Embryonic facial prominence (tissue), 1 donor: ENCODE measurements around the gene GPC5.
"Not testable (repeated sequence)": the region's sequence is repeated elsewhere in the genome, so short reads cannot be mapped to it uniquely, and the experiment has no call there.

Experiments used
- DNase-seq: peaks from one replicate; pipeline ENCODE4 v3.0.0-alpha.2; 2016; ENCODE audit errors: extremely low spot score

The GPC5 gene

GRCh38 chr13:92830821-92831220 lies 1432.4 kb downstream of the GPC5 start:
- DNase-seq, result no peak

- DNase-seq, result no peak
Measured at GRCh38 chr13:92833071-92833470, 1434.7 kb downstream of the GPC5 start.

- no peak for DNase-seq
Measured at GRCh38 chr13:92836171-92836570, 1437.8 kb downstream of the GPC5 start.

GRCh38 chr13:92838786-92839185 lies 1440.4 kb downstream of the GPC5 start:
- no peak for DNase-seq

- no peak for DNase-seq
Measured at GRCh38 chr13:92842145-92842544, 1443.7 kb downstream of the GPC5 start.

- no peak for DNase-seq
Measured at GRCh38 chr13:92843549-92843948, 1445.1 kb downstream of the GPC5 start.

- DNase-seq, result no peak
Measured at GRCh38 chr13:92849381-92849780, 1451.0 kb downstream of the GPC5 start.

- no peak for DNase-seq
Measured at GRCh38 chr13:92864584-92865284, 1466.3 kb downstream of the GPC5 start.

- DNase-seq, result no peak
Measured at GRCh38 chr13:92873029-92873428, 1474.6 kb downstream of the GPC5 start.

GRCh38 chr13:92886535-92887077 lies 1488.2 kb downstream of the GPC5 start:
- DNase-seq, result no peak

- no peak for DNase-seq
Measured at GRCh38 chr13:92894447-92894846, 1496.0 kb downstream of the GPC5 start.

GRCh38 chr13:92896842-92897241 lies 1498.4 kb downstream of the GPC5 start:
- no peak for DNase-seq

- not testable (repeated sequence) for DNase-seq
Measured at GRCh38 chr13:92898946-92899345, 1500.5 kb downstream of the GPC5 start.

GRCh38 chr13:92900446-92900845 lies 1502.0 kb downstream of the GPC5 start:
- DNase-seq, result no peak

- DNase-seq, result no peak
Measured at GRCh38 chr13:92901739-92902138, 1503.3 kb downstream of the GPC5 start.

GRCh38 chr13:92912629-92913028 lies 1514.2 kb downstream of the GPC5 start:
- no peak for DNase-seq

GRCh38 chr13:92913840-92914239 lies 1515.4 kb downstream of the GPC5 start:
- no peak for DNase-seq
